CD4-positive, CD25-positive, alpha-beta regulatory T cell (primary cell): ENCODE data around the gene CIB4. TPM values are rescaled to one million over a fixed set of nuclear protein-coding genes. Genes with fewer than 3 reads are reported as not detected.

Experiments
- ATAC-seq, 2 donors: fragments of 150-1000 bp; cut with Tn5 transposase; one replicate each; pipeline ENCODE4 v1.10.0; 2021; ENCODE audit warnings: low read depth in 2 of 2, moderate number of reproducible peaks in 2 of 2, moderate library complexity in 1 of 2
- DNase-seq, 3 donors: peaks; one replicate each; pipeline versions ENCODE4 v3.0.0 to v3.0.0-alpha.2; 2012 to 2022; ENCODE audit warnings: mixed read lengths in 1 of 3
- H3K27ac ChIP-seq: one replicate; pipeline ENCODE4 v1.7.0; 2013; ENCODE audit warnings: mild to moderate bottlenecking, low read length; ENCODE audit not compliant: insufficient read depth, poor library complexity, severe bottlenecking
- H3K27me3 ChIP-seq: one replicate; pipeline ENCODE4 v1.7.0; 2013; ENCODE audit warnings: low read length; ENCODE audit not compliant: control insufficient read depth, insufficient read depth
- H3K36me3 ChIP-seq: one replicate; pipeline ENCODE4 v1.7.0; 2013; ENCODE audit warnings: mild to moderate bottlenecking, low read length, moderate library complexity; ENCODE audit not compliant: control insufficient read depth, insufficient read depth
- H3K4me1 ChIP-seq: 2 replicates; pipeline ENCODE4 v1.7.0; 2013; ENCODE audit warnings: mild to moderate bottlenecking, low read length; ENCODE audit not compliant: insufficient read depth, control insufficient read depth, poor library complexity, severe bottlenecking
- H3K4me3 ChIP-seq: one replicate; pipeline ENCODE4 v1.7.0; 2013; ENCODE audit warnings: low read depth, mild to moderate bottlenecking, low read length, moderate library complexity
- H3K9me3 ChIP-seq, 2 experiments: 1 replicate in 1 of 2; 2 replicates in 1 of 2; pipeline ENCODE4 v1.7.0; 2013; ENCODE audit warnings: low read length in 2 of 2, mild to moderate bottlenecking in 1 of 2, moderate library complexity in 1 of 2; ENCODE audit not compliant: control insufficient read depth in 2 of 2
- H3K27ac Mint-ChIP-seq, 3 donors: one replicate each; pipeline ENCODE4 v1.8.0; 2020 to 2022; ENCODE audit warnings: mild to moderate bottlenecking in 3 of 3, mixed read lengths in 3 of 3, moderate library complexity in 2 of 3
- H3K27me3 Mint-ChIP-seq: one replicate; pipeline ENCODE4 v1.8.0; 2022; ENCODE audit warnings: mild to moderate bottlenecking, mixed read lengths
- H3K36me3 Mint-ChIP-seq: one replicate; pipeline ENCODE4 v1.8.0; 2020; ENCODE audit warnings: mixed read lengths
- H3K4me1 Mint-ChIP-seq, 4 donors: one replicate each; pipeline ENCODE4 v1.8.0; 2020 to 2022; ENCODE audit warnings: mixed read lengths in 4 of 4, mild to moderate bottlenecking in 1 of 4
- H3K4me3 Mint-ChIP-seq, 4 donors: one replicate each; pipeline ENCODE4 v1.8.0; 2020 to 2022; ENCODE audit warnings: mild to moderate bottlenecking in 4 of 4, mixed read lengths in 4 of 4, moderate library complexity in 3 of 4
- H3K9me3 Mint-ChIP-seq, 7 donors: one replicate each; pipeline ENCODE4 v1.8.0; 2020 to 2022; ENCODE audit warnings: mixed read lengths in 7 of 7, mild to moderate bottlenecking in 3 of 7, moderate library complexity in 2 of 7
- polyA plus RNA-seq, 4 donors: library from polyadenylated mRNA; unstranded; fragments of 300-500 nt; fragmentation: Illumina TruSeq; gene quantifications; one replicate each; pipeline ENCODE4 v1.2.3, GENCODE V29; 2021
- total RNA-seq: library from RNA; stranded (reverse); gene quantifications from one replicate; pipeline ENCODE4 v1.2.3, GENCODE V29; 2022

The CIB4 gene
- total and polyA plus RNA-seq, 5 donors from 2014 or later: not detected

GRCh38 chr2:26631401-26632170, 9.6 kb downstream of the CIB4 start:
- no peaks in the 10 kb centered on the region for H3K9me3 Mint-ChIP-seq
- no peak overlapping the region for H3K27ac Mint-ChIP-seq
- no peak for DNase-seq
- Histone ChIP-seq H3K27ac (no peak overlapping the region), H3K9me3 (no peaks in the 10 kb centered on the region), H3K27me3 (no peaks in the 10 kb centered on the region), H3K4me3 (no peak overlapping the region), H3K36me3 (no peaks in the 10 kb centered on the region), H3K4me1 (no peaks in the 10 kb centered on the region)
- H3K36me3 Mint-ChIP-seq: no peaks in the 10 kb centered on the region
- peaks cover 0 to 5% (median 0%) of the 10 kb centered on the region in 4 donors for H3K4me1 Mint-ChIP-seq
- H3K27me3 Mint-ChIP-seq: peaks cover 4% of the 10 kb centered on the region
- no peak overlapping the region for H3K4me3 Mint-ChIP-seq
- no peak for ATAC-seq

- ATAC-seq (no peak), DNase-seq (no peak)
- Histone ChIP-seq H3K27ac (no peak overlapping the region), H3K36me3 (no peaks in the 10 kb centered on the region), H3K9me3 (no peaks in the 10 kb centered on the region), H3K4me3 (no peak overlapping the region), H3K27me3 (no peaks in the 10 kb centered on the region), H3K4me1 (no peaks in the 10 kb centered on the region)
- H3K27me3 Mint-ChIP-seq: peaks cover 4% of the 10 kb centered on the region
- H3K36me3 Mint-ChIP-seq: no peaks in the 10 kb centered on the region
- H3K4me3 Mint-ChIP-seq: peak overlapping the region in 1 of 4 donors; percentile 32
- no peaks in the 10 kb centered on the region for H3K9me3 Mint-ChIP-seq
- peaks cover 0 to 5% (median 0%) of the 10 kb centered on the region in 4 donors for H3K4me1 Mint-ChIP-seq
- peak overlapping the region; percentile 8 to 50 (median 29) for H3K27ac Mint-ChIP-seq
Measured at GRCh38 chr2:26630669-26631360, 10.4 kb downstream of the CIB4 start.

DNA sequence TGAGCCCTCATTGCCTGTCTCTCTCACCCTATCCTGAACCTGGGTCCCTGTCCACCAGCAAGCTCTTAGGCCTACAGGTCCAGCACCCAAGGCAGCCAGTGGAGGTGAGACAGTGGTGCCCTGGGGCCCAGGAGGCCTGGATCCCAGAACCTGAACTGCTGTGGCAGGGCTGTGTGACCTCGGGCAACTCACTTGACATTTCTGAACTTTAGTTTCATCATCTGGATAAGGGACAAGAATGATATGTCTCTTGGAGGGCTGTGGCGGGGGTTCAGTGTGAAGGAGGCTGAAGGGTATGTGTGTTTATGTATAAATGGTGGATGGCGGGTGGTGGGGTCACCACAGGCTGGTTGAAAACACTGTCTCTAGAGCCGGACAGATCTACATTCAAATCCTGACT, 10.9 kb downstream of the CIB4 start:
- no peaks in the 10 kb centered on the region for H3K36me3 Mint-ChIP-seq
- H3K36me3 ChIP-seq: no peaks in the 10 kb centered on the region
- ATAC-seq (no peak), DNase-seq (no peak)
- no peak overlapping the region for H3K27ac Mint-ChIP-seq
- H3K9me3 ChIP-seq: no peaks in the 10 kb centered on the region
- no peaks in the 10 kb centered on the region for H3K9me3 Mint-ChIP-seq
- H3K27me3 ChIP-seq: no peaks in the 10 kb centered on the region
- peaks cover 0 to 5% (median 0%) of the 10 kb centered on the region in 4 donors for H3K4me1 Mint-ChIP-seq
- no peaks in the 10 kb centered on the region for H3K4me1 ChIP-seq
- no peak overlapping the region for H3K4me3 Mint-ChIP-seq
- peaks cover 4% of the 10 kb centered on the region for H3K27me3 Mint-ChIP-seq
- no peak overlapping the region for H3K4me3 ChIP-seq
- H3K27ac ChIP-seq: no peak overlapping the region

- Histone ChIP-seq H3K27ac (no peak overlapping the region), H3K36me3 (no peaks in the 10 kb centered on the region), H3K4me3 (no peak overlapping the region), H3K27me3 (no peaks in the 10 kb centered on the region), H3K9me3 (no peaks in the 10 kb centered on the region), H3K4me1 (no peaks in the 10 kb centered on the region)
- no peak overlapping the region for H3K27ac Mint-ChIP-seq
- H3K36me3 Mint-ChIP-seq: no peaks in the 10 kb centered on the region
- peaks cover 0 to 5% (median 0%) of the 10 kb centered on the region in 4 donors for H3K4me1 Mint-ChIP-seq
- DNase-seq: no peak
- peaks cover 4% of the 10 kb centered on the region for H3K27me3 Mint-ChIP-seq
- no peak for ATAC-seq
- no peak overlapping the region for H3K4me3 Mint-ChIP-seq
- no peaks in the 10 kb centered on the region for H3K9me3 Mint-ChIP-seq
Measured at GRCh38 chr2:26629751-26630150, 11.4 kb downstream of the CIB4 start.

GRCh38 chr2:26629346-26629630, 11.9 kb downstream of the CIB4 start:
- H3K4me3 Mint-ChIP-seq: no peak overlapping the region
- H3K36me3 Mint-ChIP-seq: no peaks in the 10 kb centered on the region
- no peaks in the 10 kb centered on the region for H3K9me3 Mint-ChIP-seq
- DNase-seq (no peak), ATAC-seq (no peak)
- peaks cover 0 to 5% (median 0%) of the 10 kb centered on the region in 4 donors for H3K4me1 Mint-ChIP-seq
- no peak overlapping the region for H3K4me3 ChIP-seq
- no peaks in the 10 kb centered on the region for H3K9me3 ChIP-seq
- H3K27me3 ChIP-seq: no peaks in the 10 kb centered on the region
- H3K27ac Mint-ChIP-seq: no peak overlapping the region
- no peak overlapping the region for H3K27ac ChIP-seq
- no peaks in the 10 kb centered on the region for H3K4me1 ChIP-seq
- peaks cover 4% of the 10 kb centered on the region for H3K27me3 Mint-ChIP-seq
- no peaks in the 10 kb centered on the region for H3K36me3 ChIP-seq

- DNase-seq (no peak), ATAC-seq (no peak)
- Histone ChIP-seq H3K27me3 (no peaks in the 10 kb centered on the region), H3K4me3 (no peak overlapping the region), H3K4me1 (no peaks in the 10 kb centered on the region), H3K36me3 (no peaks in the 10 kb centered on the region), H3K9me3 (no peaks in the 10 kb centered on the region), H3K27ac (no peak overlapping the region)
- Mint-ChIP-seq H3K27me3 (peaks cover 4% of the 10 kb centered on the region), H3K4me3 (no peak overlapping the region), H3K4me1 (peaks cover 0 to 5% (median 0%) of the 10 kb centered on the region in 4 donors), H3K36me3 (no peaks in the 10 kb centered on the region), H3K27ac (no peak overlapping the region), H3K9me3 (no peaks in the 10 kb centered on the region)
Measured at GRCh38 chr2:26628561-26629345, 12.4 kb downstream of the CIB4 start.

DNA sequence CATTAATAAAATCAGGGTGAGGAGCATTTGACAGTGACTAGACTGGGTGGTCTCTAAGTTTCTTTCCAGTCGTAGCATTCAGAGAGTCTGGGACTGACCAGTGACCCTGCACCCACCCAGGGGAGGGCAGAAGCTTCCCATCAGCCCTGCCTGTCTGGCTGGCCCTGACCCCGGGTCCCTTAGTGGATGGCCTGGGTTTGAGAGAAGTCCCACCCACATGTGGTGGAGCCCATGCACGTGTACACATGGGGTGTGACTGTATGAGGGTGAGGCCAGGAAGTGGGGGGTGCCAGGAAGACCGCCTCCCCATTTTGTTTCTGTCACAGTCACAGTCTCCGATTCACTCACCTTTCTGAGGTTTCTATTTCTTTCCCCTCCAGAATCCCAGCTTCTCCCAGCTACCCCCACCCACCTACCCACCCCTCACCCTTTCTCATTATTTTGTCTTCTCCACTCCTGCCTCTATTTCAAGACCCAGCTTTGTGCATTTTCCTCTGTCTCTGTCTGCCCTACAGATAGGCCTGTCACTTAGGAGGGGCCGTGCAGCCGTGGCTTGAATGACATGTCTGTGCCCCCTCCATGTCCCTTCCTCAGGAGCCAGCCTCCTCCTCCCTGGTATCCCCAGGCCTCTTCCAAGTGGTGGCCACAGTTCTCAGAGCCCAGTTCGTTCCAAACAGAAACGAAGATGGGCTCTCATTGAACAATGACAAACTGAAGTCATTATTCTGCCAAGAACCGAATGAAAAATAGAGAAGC, 13.6 kb downstream of the CIB4 start:
- peak overlapping the region in 1 of 3 donors; percentile 69 for H3K27ac Mint-ChIP-seq
- H3K27me3 Mint-ChIP-seq: peaks cover 4% of the 10 kb centered on the region
- H3K4me3 Mint-ChIP-seq: no peak overlapping the region
- Histone ChIP-seq H3K9me3 (no peaks in the 10 kb centered on the region), H3K4me3 (no peak overlapping the region), H3K27ac (no peak overlapping the region), H3K36me3 (no peaks in the 10 kb centered on the region), H3K27me3 (no peaks in the 10 kb centered on the region), H3K4me1 (no peaks in the 10 kb centered on the region)
- no peaks in the 10 kb centered on the region for H3K9me3 Mint-ChIP-seq
- no peak for DNase-seq
- peaks cover 0 to 3% (median 0%) of the 10 kb centered on the region in 4 donors for H3K4me1 Mint-ChIP-seq
- no peak for ATAC-seq
- H3K36me3 Mint-ChIP-seq: no peaks in the 10 kb centered on the region
